COLO668 (cell line): Measurements from ENCODE around the gene ZFX.
"Not testable (repeated sequence)": the region's sequence is repeated elsewhere in the genome, so short reads cannot be mapped to it uniquely, and the experiment has no call there.

Source experiments
- DNase-seq: peaks from one replicate; lab custom pipeline; 2025; ENCODE audit not compliant: unreplicated experiment; lab: John Stamatoyannopoulos, UW

Gene ZFX

GRCh38 chrX:24149351-24150050 is at the start of gene ZFX:
Gene ZFX, plus strand, starts transcription at chrX:24149729. Its CDS starts 23,014 bp downstream, at chrX:24172743.
- peak; percentile 68 for DNase-seq

- no peak for DNase-seq
Measured at GRCh38 chrX:24100713-24101112, 48.8 kb upstream of the ZFX start.

- peak; percentile 45 for DNase-seq
Measured at GRCh38 chrX:24110069-24110468, 39.5 kb upstream of the ZFX start.

- DNase-seq, result no peak
Measured at GRCh38 chrX:24113181-24113580, 36.3 kb upstream of the ZFX start.

- no peak for DNase-seq
Measured at GRCh38 chrX:24117258-24117657, 32.3 kb upstream of the ZFX start.

GRCh38 chrX:24124244-24124799 is 25.2 kb upstream of the ZFX start:
- DNase-seq, result no peak

- no peak for DNase-seq
Measured at GRCh38 chrX:24125028-24125612, 24.4 kb upstream of the ZFX start.

GRCh38 chrX:24131476-24131875 is 18.1 kb upstream of the ZFX start:
- DNase-seq, result no peak

GRCh38 chrX:24133312-24133711 is 16.2 kb upstream of the ZFX start:
- DNase-seq, result no peak

- not testable (repeated sequence) for DNase-seq
Measured at GRCh38 chrX:24135768-24136167, 13.8 kb upstream of the ZFX start.

GRCh38 chrX:24137192-24137591 is 12.3 kb upstream of the ZFX start:
- DNase-seq, result no peak

GRCh38 chrX:24143982-24144381 is 5.5 kb upstream of the ZFX start:
- not testable (repeated sequence) for DNase-seq

- no peak for DNase-seq
Measured at GRCh38 chrX:24144528-24144927, 5.0 kb upstream of the ZFX start.

- no peak for DNase-seq
Measured at GRCh38 chrX:24145303-24146186, 4.0 kb upstream of the ZFX start.

- no peak for DNase-seq
Measured at GRCh38 chrX:24146283-24146949, 3.1 kb upstream of the ZFX start.

GRCh38 chrX:24147165-24147564 is 2.4 kb upstream of the ZFX start:
- no peak for DNase-seq

GRCh38 chrX:24148121-24148520 is 1.4 kb upstream of the ZFX start:
- no peak for DNase-seq

GRCh38 chrX:24148535-24149350 is 786 bp upstream of the ZFX start:
- DNase-seq, result no peak

- DNase-seq, result peak; percentile 91
Measured at GRCh38 chrX:24150051-24150790, 692 bp downstream of the ZFX start.
